GM21619 (cell line): ENCODE data around the gene SLC25A25.

Experiments
- ATAC-seq: cut with Tn5 transposase; IDR thresholded peaks from one replicate; pipeline ENCODE4 v1.9.1; 2021; ENCODE audit not compliant: unreplicated experiment

The SLC25A25 gene

DNA sequence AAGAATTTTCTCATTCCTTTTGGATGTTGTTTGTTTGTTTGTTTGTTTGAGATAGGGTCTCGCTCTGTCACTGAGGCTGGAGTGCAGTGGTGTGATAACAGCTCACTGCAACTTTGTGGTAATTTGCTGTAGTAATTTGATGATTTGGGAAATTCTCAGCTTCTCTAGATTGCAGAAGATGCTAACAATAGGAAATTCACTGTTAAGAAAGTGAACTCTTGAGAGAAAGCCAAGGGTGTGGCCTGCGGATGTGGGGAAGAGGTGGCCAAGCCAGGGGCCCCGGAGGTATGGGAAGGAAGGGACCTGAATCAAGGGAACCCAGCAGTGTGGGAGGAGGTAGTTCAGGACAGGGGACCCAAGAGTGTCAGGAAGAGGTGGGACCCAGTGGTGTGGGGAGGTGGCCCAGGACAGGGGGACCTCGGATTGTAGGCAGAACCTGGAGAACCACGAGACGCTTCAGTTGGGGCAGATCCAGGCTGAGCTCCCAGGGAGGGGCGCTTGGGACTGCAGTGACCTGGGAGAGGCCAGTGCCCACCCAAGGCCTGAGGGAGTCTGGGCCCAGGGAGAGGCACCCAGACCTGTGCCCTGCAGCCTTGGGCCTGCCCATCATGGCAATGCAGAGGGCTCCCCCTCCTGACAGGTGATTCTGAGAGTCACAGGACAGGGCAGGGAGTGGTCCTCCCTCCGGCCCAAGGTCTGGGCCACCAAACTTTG lies 75.7 kb downstream of the SLC25A25 start:
- ATAC-seq = no peak

DNA sequence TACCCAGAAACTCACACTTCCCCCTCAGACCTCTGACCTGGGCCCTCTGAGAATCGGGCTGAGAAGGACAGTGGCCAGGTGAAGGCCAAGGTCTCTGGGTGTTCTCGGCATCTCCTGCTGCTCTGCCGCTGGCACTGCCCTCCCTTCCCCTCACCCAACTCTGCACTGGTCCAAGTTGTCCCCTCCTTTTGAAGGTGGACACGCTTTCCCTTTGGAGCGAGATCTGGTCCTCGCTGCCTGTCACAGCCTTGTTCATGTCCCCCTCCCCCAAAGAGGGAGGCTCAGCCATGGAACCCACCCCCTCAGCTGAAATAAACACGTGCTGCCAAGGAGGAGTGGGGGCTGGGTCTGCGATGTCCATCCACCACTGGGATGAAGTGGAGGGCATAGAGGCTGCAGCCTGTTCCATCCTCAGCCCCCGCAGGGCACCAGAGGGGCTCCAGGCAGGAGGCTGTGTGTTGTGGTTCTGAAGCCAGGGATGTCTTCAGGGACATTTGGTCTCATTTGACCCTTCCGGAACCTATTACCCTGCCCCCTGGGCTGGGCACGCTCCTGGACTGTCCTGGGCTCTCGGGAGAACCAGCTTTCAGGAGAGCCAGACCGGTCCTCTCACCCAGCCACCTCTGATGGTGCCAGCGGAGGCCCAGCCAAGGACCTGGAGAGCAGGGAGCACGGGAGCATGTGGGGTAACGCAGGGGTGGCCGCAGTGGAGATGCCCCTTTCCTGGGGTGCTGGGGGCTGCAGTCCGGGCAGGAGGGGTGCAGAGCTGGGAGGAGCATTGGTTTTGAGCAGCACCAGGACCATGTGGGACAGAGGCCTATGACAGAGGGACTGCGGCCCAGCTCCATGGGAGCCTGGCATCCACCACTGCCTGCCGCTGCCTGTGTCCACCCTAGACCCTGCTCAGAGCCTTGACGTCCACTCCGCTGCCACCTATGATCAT lies 76.5 kb downstream of the SLC25A25 start:
- ATAC-seq = no peak

DNA sequence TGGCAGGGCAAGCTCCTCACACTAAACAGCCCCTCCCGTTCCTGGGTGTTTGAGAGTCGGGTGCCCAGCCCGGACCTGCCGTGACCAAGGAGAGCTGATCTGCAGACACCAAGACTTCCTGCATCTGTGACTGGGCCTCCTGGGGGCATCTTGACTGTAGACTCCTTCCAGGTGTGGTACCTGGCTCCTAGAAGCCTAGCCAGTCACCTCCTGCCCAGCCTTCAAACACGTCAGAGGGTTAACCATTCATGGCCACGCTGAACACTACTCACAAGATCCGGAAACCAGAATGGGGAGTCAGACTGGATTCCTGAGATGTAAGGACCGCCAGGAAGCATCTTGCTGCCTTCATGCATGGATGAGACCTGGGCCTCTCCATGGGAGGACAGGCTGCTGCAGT lies 77.5 kb downstream of the SLC25A25 start:
- no peak for ATAC-seq

DNA sequence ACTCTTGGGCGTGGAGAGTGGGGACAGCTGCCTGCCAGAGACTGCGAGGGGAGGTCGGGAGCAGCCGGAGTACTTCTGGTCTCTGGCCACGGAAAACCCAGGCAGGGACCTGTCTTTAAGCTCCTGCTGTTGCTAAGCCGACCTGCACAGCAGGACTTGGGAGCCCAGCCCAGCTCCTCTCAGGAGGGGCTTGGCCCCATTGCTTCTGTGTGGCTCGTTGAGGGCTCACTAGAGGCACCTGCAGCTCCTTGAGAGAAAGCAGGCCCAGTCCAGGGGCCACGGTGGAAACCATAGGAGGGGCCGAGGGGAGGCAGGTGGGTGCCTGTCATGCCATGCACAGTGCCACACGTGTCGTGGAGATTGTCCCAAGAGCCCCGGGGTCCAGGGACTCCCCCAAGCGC lies 77.9 kb downstream of the SLC25A25 start:
- ATAC-seq = no peak

DNA sequence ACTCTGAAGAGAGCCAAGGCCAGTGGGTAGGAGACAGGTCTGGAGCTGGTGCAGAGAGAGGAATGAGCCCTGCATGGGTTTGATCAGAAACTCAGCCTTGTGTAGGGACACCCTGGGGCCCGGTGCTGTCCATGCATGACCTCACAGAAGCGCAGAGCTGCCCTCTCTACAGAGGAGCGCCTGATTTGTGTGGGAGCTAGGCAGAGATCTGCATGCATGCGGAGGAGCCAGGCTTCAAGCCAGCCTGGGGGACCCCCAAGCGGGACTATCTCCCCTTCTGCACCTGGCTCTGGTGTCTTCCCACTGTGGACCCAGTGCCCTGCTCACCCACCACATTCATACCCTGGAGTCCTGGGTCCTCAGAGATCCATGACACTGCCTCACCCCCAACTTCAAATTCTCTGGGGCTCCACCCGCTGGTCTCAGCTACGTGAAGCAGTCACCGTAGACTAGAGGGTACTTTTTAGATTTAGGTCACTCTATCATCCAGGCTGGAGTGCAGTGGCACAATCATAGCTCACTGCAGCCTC lies 78.6 kb downstream of the SLC25A25 start:
- no peak for ATAC-seq

DNA sequence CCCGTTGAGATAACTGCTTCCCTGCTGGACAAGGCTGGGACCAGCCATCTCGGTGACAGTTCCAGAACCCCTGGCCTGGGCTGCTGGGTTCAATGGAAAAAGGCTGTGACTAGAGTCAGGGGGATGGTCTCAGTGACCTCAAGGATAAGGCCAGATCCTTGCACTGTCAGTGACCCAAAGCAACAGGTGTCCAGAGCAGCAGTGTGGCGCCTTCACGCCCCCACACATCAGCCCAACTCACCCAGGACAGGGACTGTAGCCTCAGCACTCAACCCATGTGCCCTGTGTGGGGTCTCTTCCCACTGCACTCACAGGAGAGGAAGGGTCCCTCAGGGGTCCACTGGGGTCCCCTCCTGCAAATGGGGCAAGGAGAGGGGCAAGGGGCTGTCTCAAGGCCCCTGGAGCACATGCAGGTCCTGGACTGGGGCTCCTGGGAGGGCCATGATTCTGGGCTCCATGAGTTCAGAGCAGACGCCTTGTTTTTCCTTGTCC lies 80.5 kb downstream of the SLC25A25 start:
- no peak for ATAC-seq

DNA sequence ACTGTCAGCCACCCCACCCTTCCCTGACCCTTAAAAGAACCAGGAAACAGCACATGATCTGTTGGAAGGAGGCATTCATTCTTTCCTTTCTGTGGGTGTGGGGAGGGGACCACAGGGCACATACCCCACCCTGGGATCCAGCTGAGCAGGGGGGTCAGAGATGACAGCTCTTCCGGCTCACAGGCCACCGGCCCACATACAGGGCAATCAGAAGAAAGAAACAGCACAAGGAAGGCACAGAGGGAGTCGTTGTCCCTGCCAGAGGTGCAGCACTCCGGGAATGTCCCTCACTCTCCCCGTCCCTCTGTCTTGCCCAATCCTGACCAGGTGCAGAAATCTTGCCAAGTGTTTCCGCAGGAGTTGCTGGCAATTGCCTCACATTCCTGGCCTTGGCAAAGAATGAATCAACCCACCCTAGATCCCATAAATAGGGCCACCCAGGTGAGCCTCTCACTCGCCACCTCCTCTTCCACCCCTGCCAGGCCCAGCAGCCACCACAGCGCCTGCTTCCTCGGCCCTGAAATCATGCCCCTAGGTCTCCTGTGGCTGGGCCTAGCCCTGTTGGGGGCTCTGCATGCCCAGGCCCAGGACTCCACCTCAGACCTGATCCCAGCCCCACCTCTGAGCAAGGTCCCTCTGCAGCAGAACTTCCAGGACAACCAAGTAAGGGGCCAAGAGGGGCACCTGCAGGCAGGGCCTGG lies 81.1 kb downstream of the SLC25A25 start, which contains the start of gene LCN2:
Gene LCN2 (plus strand): TSS at position 453 of the 701 bp plus-strand sequence. CDS start 73 bp downstream, at position 526.
- ATAC-seq = no peak

DNA sequence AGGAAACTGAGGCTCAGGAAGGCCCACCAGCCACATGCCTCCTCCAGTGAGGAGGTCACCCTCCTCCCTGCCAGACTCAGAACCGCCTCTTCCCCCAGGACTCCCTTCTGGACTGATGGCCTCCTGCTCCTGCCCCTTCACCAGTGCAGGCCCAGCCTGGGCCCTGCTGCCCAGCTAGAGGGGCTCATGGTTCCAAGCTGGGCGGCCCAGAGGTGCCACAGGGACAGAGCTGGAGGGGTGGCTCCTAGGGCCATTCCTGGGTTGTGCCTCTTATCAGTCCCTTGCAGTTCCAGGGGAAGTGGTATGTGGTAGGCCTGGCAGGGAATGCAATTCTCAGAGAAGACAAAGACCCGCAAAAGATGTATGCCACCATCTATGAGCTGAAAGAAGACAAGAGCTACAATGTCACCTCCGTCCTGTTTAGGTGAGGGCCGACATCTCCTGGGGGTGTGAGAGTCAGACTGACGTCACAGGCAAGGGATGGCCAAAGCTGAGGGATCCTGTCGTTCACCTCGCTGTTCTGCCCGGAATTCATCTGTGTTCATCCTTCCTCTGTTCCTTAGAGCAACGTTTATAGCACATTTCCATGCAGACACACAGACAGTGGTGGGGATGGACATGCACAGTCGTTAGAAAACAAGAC lies 82.0 kb downstream of the SLC25A25 start:
- no peak for ATAC-seq

DNA sequence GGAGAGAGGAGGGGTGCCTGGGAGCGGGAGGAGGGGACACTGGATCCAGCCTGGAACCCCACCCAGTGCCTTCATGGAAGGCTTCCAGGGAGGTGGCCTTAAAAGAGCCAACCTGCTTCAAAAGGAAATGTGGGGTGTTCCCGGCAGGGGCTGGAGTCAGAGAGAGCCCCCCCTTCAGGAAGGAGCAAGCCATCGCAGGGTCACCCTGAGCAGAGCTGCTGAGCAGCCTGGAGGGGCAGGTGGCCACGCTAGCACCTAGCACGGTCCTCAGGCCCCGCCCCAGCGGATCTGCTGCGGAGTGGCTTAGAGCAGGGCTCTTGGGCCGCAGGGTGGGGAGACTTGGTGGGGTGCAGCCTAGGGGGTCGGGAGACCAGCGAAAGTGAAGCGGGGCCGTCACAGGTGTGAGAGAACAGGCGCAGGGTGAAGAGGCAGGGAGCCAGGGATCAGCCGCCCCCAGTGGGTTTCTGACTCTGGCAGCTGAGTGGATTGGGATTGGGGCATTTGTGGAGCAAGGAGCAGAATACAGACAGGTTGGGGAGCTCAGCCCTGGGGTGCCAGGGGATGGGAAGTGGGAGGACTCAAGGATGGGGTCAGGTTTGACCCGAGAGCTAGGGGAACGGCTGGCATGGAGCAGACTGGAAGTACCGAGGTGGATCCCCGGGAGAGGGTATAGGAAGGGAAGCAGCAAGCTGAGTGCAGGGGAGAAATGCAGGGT lies 82.7 kb downstream of the SLC25A25 start:
- ATAC-seq = no peak

DNA sequence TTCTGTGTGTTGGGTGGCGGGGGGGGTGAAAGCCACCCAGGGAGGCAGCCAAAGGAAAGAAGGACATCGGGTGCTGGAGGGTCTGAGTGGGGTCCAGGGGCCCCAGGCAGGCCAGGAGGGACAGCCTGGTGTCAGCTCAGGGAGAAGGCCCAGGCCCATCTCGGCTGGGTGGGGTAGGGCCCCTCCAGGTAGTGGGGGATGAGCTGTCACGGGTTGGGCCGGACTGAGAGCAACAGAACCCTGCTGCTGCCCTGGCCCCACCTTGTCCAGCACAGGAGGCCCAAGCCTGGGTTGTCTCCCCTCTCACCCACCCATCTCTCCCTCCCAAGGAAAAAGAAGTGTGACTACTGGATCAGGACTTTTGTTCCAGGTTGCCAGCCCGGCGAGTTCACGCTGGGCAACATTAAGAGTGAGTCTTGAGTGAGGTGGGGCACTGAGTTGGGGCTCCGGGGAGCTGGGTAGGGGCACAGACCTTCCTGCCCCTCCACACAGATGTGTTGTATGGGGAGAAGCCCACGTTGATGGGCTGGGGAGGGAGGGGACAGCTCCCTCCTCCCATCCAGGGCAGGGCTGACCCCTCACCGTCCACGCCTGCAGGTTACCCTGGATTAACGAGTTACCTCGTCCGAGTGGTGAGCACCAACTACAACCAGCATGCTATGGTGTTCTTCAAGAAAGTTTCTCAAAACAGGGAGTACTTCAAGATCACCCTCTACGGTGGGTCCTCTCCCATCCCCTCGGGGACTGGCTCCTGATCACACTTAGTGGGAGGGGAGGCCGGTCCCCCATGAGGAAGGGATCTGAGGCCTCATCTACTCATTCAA lies 83.5 kb downstream of the SLC25A25 start:
- no peak for ATAC-seq

DNA sequence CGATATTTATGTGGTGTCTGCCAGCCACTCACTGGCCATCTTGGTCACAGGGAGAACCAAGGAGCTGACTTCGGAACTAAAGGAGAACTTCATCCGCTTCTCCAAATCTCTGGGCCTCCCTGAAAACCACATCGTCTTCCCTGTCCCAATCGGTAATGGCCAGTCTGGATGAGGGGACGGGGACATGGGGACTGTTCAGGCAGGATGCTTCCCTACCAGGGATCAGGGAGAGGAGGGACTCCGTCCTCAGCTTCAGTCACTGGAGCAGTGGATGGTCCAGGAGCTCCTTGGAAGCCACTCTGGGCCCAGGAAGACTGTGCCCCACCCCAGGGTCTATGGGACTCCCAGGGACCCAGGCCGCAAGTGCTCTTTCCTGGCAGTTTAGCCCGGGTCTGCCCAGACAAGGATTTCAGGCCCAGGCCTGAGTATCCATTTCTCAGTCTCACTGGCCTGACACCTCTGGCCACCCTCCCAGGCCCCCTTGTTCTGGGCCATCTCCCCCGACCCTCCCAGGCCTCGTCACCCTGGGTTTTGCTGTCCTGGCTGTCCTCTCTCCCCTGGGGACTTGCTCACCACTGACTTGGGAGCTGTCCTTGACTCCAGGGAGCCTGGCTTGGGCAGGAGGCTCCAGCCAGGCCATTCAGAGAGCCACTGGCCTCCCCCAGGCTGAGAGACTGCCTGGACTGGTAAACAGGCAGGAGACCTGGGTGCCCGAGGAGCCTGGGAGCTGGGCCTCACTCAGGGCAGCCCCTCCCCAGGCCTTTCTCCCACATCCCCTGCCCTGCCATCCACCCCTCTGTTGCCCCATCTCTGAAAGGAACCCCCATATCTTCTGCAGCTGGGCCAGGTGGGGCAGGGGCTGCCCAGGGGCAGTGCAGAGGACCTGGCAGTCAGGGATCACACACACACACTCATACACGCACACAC lies 84.4 kb downstream of the SLC25A25 start:
- no peak for ATAC-seq

DNA sequence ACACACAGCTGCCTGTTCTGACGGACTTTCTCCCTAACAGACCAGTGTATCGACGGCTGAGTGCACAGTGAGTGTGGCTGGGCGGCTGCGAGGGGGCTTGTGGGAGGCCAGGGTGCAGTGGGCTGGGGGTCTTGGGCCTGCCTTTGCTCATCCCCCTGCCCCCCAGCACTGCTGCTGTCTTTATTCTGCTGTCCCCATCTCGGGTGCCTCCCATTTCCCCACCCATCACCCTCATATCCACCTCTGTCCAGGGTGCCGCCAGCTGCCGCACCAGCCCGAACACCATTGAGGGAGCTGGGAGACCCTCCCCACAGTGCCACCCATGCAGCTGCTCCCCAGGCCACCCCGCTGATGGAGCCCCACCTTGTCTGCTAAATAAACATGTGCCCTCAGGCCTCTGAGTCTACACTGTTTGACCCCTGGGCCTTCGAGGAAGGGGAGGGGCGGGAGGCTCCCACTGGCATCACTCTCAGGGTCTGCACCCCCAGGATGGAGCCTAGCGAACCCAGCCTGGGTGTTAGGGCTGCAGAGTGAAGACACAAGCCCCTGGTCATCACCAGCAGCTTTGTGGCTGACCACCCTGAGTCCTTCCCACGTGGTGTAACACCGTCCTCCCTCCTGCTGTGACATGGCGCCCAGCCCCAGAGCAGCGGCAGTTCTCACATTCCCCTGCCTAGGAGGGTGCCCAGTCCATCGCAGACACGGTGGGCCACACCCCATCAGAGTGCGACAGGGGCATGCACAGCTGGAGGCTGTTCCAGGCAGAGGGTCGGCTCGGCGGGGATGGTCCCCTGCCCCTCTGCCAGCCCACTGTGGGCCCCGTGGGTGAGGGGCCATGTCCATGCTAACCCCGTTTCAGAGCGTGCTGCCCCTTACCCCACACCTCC lies 85.3 kb downstream of the SLC25A25 start:
- no peak for ATAC-seq

DNA sequence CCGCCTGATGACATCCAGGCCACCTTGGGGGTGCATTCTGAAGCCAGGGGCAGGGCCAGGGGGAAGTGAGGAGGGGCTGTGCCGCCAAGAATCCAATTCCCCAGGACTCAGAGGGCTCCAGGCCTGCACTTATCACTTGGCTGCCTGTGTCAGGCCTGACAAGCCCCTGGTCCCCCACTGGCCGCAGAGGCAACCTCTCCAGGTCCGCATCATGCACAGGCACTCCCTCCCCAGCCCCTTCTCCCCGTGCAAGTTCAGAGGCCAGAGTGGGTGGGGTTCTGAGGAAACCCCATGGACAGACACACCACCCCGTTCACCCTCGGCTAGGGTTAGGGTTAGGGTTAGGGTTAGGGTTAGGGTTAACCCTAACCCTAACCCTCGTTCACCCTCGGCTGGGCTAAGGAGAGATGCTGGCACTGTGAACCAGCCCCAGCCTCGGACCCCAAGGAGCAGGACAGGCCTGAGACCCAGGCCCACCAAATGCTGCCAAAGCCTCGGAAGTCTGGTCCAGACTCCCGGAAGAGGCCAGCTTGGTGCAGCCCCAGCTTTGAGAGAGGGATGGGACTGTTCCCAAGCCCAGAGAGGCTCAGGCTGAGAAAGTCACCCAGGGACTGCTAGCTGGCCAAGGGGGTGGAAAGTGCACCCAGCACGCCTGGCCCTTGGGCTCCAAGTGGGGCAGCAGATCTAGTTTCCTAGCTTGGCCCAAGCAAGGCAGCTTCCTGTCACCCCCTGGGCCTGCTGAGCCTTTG lies 86.1 kb downstream of the SLC25A25 start:
- ATAC-seq = no peak

DNA sequence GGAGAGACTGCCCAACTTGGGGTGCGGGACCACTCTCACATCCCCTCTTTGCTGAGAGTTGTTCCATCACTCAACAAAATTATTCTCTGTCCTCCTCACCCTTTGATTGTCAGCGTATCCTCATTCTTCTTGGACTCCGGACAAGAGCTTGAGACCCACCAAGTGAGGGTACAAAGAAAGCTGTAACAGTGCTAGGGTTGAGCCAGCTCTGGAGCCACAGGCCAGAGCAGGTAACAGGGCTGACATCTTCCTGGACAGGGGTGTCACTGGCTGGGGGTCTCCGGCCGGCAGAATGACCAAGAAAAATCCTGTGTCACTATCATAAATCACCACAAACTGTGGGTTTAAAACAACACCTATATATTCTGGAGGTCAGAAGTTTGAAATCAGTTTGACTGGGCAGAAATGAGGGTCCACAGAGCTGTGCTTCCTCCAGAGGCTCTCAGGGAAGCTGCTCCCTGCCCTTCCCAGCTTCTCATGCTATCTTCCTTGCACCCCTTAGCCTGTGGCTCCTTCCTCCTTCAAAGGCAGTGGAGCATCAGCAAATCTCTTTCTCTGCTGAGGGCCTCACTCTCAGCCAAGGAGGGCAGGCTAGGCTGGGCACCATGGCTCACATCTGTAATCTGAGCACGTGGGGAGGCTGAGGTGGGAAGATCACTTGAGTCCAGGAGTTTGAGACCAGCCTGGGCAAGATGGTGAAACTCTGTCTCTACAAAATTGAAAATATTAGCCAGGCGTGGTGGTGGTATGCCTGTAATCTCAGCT lies 87.9 kb downstream of the SLC25A25 start:
- no peak for ATAC-seq
